Activated naive CD8-positive, alpha-beta T cell treated with anti-CD3 and anti-CD28 coated beads for 36 hours (primary cell): ENCODE results near the gene CREB3. TPM values are rescaled to one million over a fixed set of nuclear protein-coding genes. Genes with fewer than 3 reads are reported as not detected.

Experiments
- DNase-seq: peaks from one replicate; pipeline ENCODE4 v3.0.0; 2021
- H3K27ac Mint-ChIP-seq: one replicate; pipeline ENCODE4 v1.8.0; 2022; ENCODE audit warnings: mild to moderate bottlenecking, moderate library complexity, mixed read lengths
- H3K27me3 Mint-ChIP-seq: one replicate; pipeline ENCODE4 v1.8.0; 2022; ENCODE audit warnings: mild to moderate bottlenecking, mixed read lengths
- H3K36me3 Mint-ChIP-seq: one replicate; pipeline ENCODE4 v1.8.0; 2021; ENCODE audit warnings: mild to moderate bottlenecking, mixed read lengths
- H3K4me1 Mint-ChIP-seq: one replicate; pipeline ENCODE4 v1.8.0; 2021; ENCODE audit warnings: mixed read lengths
- H3K4me3 Mint-ChIP-seq: one replicate; pipeline ENCODE4 v1.8.0; 2022; ENCODE audit warnings: mild to moderate bottlenecking, moderate library complexity, mixed read lengths
- H3K9me3 Mint-ChIP-seq: one replicate; pipeline ENCODE4 v1.8.0; 2022; ENCODE audit warnings: mixed read lengths
- total RNA-seq, 2 experiments: library from RNA; stranded (reverse); gene quantifications; one replicate each; pipeline ENCODE4 v1.2.3, GENCODE V29; 2021

Gene CREB3
- total RNA-seq, 2 experiments from 2014 or later, result 23.7 to 24.5 TPM

- Mint-ChIP-seq H3K27me3 (no peaks in the 10 kb centered on the region), H3K9me3 (no peaks in the 10 kb centered on the region), H3K4me1 (peaks cover 40% of the 10 kb centered on the region), H3K4me3 (no peak overlapping the region), H3K27ac (no peak overlapping the region), H3K36me3 (peaks cover 18% of the 10 kb centered on the region)
- DNase-seq, result no peak
Observed at GRCh38 chr9:35763181-35763580, 30.7 kb downstream of the CREB3 start.

GRCh38 chr9:35763803-35764202 is 31.3 kb downstream of the CREB3 start:
- peaks cover 15% of the 10 kb centered on the region for H3K36me3 Mint-ChIP-seq
- H3K9me3 Mint-ChIP-seq, result no peaks in the 10 kb centered on the region
- no peak overlapping the region for H3K4me3 Mint-ChIP-seq
- peaks cover 34% of the 10 kb centered on the region for H3K4me1 Mint-ChIP-seq
- H3K27ac Mint-ChIP-seq, result no peak overlapping the region
- H3K27me3 Mint-ChIP-seq, result no peaks in the 10 kb centered on the region
- DNase-seq, result no peak

GRCh38 chr9:35766997-35767396 is 34.5 kb downstream of the CREB3 start:
- DNase-seq, result no peak
- Mint-ChIP-seq H3K4me1 (peaks cover 15% of the 10 kb centered on the region), H3K9me3 (no peaks in the 10 kb centered on the region), H3K4me3 (no peak overlapping the region), H3K27ac (no peak overlapping the region), H3K36me3 (peaks cover 3% of the 10 kb centered on the region), H3K27me3 (no peaks in the 10 kb centered on the region)

- Mint-ChIP-seq H3K27ac (no peak overlapping the region), H3K4me3 (no peak overlapping the region), H3K36me3 (peaks cover 3% of the 10 kb centered on the region), H3K27me3 (no peaks in the 10 kb centered on the region), H3K9me3 (no peaks in the 10 kb centered on the region), H3K4me1 (peaks cover 13% of the 10 kb centered on the region)
- no peak for DNase-seq
Observed at GRCh38 chr9:35767458-35767857, 35.0 kb downstream of the CREB3 start.

- Mint-ChIP-seq H3K4me3 (no peak overlapping the region), H3K27me3 (no peaks in the 10 kb centered on the region), H3K4me1 (peaks cover 9% of the 10 kb centered on the region), H3K9me3 (no peaks in the 10 kb centered on the region), H3K27ac (no peak overlapping the region), H3K36me3 (no peaks in the 10 kb centered on the region)
- no peak for DNase-seq
Observed at GRCh38 chr9:35769763-35770162, 37.3 kb downstream of the CREB3 start.

- H3K27me3 Mint-ChIP-seq, result no peaks in the 10 kb centered on the region
- no peaks in the 10 kb centered on the region for H3K9me3 Mint-ChIP-seq
- DNase-seq, result no peak
- H3K4me3 Mint-ChIP-seq, result no peak overlapping the region
- no peaks in the 10 kb centered on the region for H3K36me3 Mint-ChIP-seq
- peaks cover 9% of the 10 kb centered on the region for H3K4me1 Mint-ChIP-seq
- H3K27ac Mint-ChIP-seq, result no peak overlapping the region
Observed at GRCh38 chr9:35771075-35771433, 38.6 kb downstream of the CREB3 start.

GRCh38 chr9:35771534-35771933 is 39.1 kb downstream of the CREB3 start:
- Mint-ChIP-seq H3K9me3 (no peaks in the 10 kb centered on the region), H3K4me3 (no peak overlapping the region), H3K27ac (no peak overlapping the region), H3K36me3 (no peaks in the 10 kb centered on the region), H3K4me1 (peaks cover 4% of the 10 kb centered on the region), H3K27me3 (no peaks in the 10 kb centered on the region)
- DNase-seq, result no peak

GRCh38 chr9:35771943-35772342 is 39.5 kb downstream of the CREB3 start:
- DNase-seq, result no peak
- Mint-ChIP-seq H3K36me3 (no peaks in the 10 kb centered on the region), H3K4me1 (peaks cover 2% of the 10 kb centered on the region), H3K27me3 (no peaks in the 10 kb centered on the region), H3K4me3 (no peak overlapping the region), H3K9me3 (no peaks in the 10 kb centered on the region), H3K27ac (no peak overlapping the region)

GRCh38 chr9:35774907-35775635 is 42.6 kb downstream of the CREB3 start:
- Mint-ChIP-seq H3K4me1 (no peaks in the 10 kb centered on the region), H3K9me3 (no peaks in the 10 kb centered on the region), H3K27ac (no peak overlapping the region), H3K36me3 (peaks cover 3% of the 10 kb centered on the region), H3K27me3 (no peaks in the 10 kb centered on the region), H3K4me3 (no peak overlapping the region)
- no peak for DNase-seq

- no peak for DNase-seq
- Mint-ChIP-seq H3K9me3 (no peaks in the 10 kb centered on the region), H3K36me3 (peaks cover 8% of the 10 kb centered on the region), H3K4me3 (no peak overlapping the region), H3K27me3 (no peaks in the 10 kb centered on the region), H3K4me1 (no peaks in the 10 kb centered on the region), H3K27ac (no peak overlapping the region)
Observed at GRCh38 chr9:35776018-35776417, 43.6 kb downstream of the CREB3 start.

- H3K9me3 Mint-ChIP-seq, result peaks cover 3% of the 10 kb centered on the region
- no peak for DNase-seq
- H3K4me3 Mint-ChIP-seq, result no peak overlapping the region
- peaks cover 13% of the 10 kb centered on the region for H3K36me3 Mint-ChIP-seq
- no peak overlapping the region for H3K27ac Mint-ChIP-seq
- H3K4me1 Mint-ChIP-seq, result no peaks in the 10 kb centered on the region
- H3K27me3 Mint-ChIP-seq, result no peaks in the 10 kb centered on the region
Observed at GRCh38 chr9:35778496-35778895, 46.0 kb downstream of the CREB3 start.

- Mint-ChIP-seq H3K9me3 (peaks cover 3% of the 10 kb centered on the region), H3K27ac (no peak overlapping the region), H3K36me3 (peaks cover 20% of the 10 kb centered on the region), H3K27me3 (no peaks in the 10 kb centered on the region), H3K4me3 (no peak overlapping the region), H3K4me1 (no peaks in the 10 kb centered on the region)
- no peak for DNase-seq
Observed at GRCh38 chr9:35781066-35781465, 48.6 kb downstream of the CREB3 start.

- Mint-ChIP-seq H3K27ac (peak overlapping the region; percentile 34), H3K36me3 (peaks cover 22% of the 10 kb centered on the region), H3K4me3 (no peak overlapping the region), H3K4me1 (no peaks in the 10 kb centered on the region), H3K27me3 (no peaks in the 10 kb centered on the region), H3K9me3 (peaks cover 3% of the 10 kb centered on the region)
- DNase-seq, result no peak
Observed at GRCh38 chr9:35783418-35783817, 51.0 kb downstream of the CREB3 start.

Other genes starting within 250 kb of the CREB3 start
- 1 to 10 TPM; 2.2 to 2.4 TPM for gene RUSC2, start 242.6 kb upstream of the CREB3 start, total RNA-seq
- 10 to 100 TPM; 24.9 to 26.0 TPM for gene TESK1, start 127.4 kb upstream of the CREB3 start, total RNA-seq
- gene CD72, start 114.3 kb upstream of the CREB3 start, total RNA-seq, result 10 to 100 TPM; 11.4 to 11.5 TPM
- 10 to 100 TPM; 67.7 to 69.4 TPM for gene SIT1, start 81.7 kb upstream of the CREB3 start, total RNA-seq
- over 10,000 TPM in 1 of 2 experiments, 1,000 to 10,000 TPM in 1; 8,498 to 10,099 TPM for gene RMRP, start 74.6 kb upstream of the CREB3 start, total RNA-seq
- 1 to 10 TPM; 8.2 to 9.4 TPM for gene CCDC107, start 74.4 kb upstream of the CREB3 start, total RNA-seq
- gene ARHGEF39, start 67.5 kb upstream of the CREB3 start, total RNA-seq, result 10 to 100 TPM; 17.2 to 18.7 TPM
- gene CA9, start 58.7 kb upstream of the CREB3 start, total RNA-seq, result 1 to 10 TPM; 1.5 to 2.7 TPM
- 1 to 10 TPM; 3.3 to 4.6 TPM for gene TPM2, start 42.7 kb upstream of the CREB3 start, total RNA-seq
- gene TLN1, start 471 bp upstream of the CREB3 start, total RNA-seq, result 100 to 1,000 TPM; 158 to 169 TPM
- 10 to 100 TPM; 22.6 to 24.2 TPM for gene GBA2, start 16.6 kb downstream of the CREB3 start, total RNA-seq
- gene RGP1, start 16.6 kb downstream of the CREB3 start, total RNA-seq, result 10 to 100 TPM; 12.7 to 13.4 TPM
- under 1 TPM in 1 of 2 experiments, not detected in 1; 0.94 TPM for gene MSMP, start 21.6 kb downstream of the CREB3 start, total RNA-seq
- gene NPR2, start 58.9 kb downstream of the CREB3 start, total RNA-seq, result 1 to 10 TPM; 4.7 to 8.9 TPM
- 1 to 10 TPM in 1 of 2 experiments, under 1 TPM in 1; 0.68 to 1.0 TPM for gene SPAG8, start 79.6 kb downstream of the CREB3 start, total RNA-seq
- 10 to 100 TPM; 65.0 to 70.1 TPM for gene HINT2, start 82.4 kb downstream of the CREB3 start, total RNA-seq
- gene FAM221B, start 96.1 kb downstream of the CREB3 start, total RNA-seq, result not detected
- gene TMEM8B, start 96.6 kb downstream of the CREB3 start, total RNA-seq, result 1 to 10 TPM; 2.8 to 3.1 TPM
- not detected for gene OR13J1, start 137.7 kb downstream of the CREB3 start, total RNA-seq
- not detected for gene HRCT1, start 173.5 kb downstream of the CREB3 start, total RNA-seq
- not detected for gene SPAAR, start 176.8 kb downstream of the CREB3 start, total RNA-seq
- gene OR2S2, start 225.5 kb downstream of the CREB3 start, total RNA-seq, result not detected